PC-3 (cell line): ENCODE data around the gene DERA.

Experiments
- CTCF ChIP-seq: fragments of 300-600 bp; sonication (generic); conservative IDR thresholded peaks from 2 replicates; pipeline ENCODE4 v1.5.1; 2017; ENCODE audit warnings: antibody characterized with exemption, low read depth, mild to moderate bottlenecking, low read length
- EZH2 ChIP-seq: fragments of 300-600 bp; sonication (generic); IDR thresholded peaks from one replicate; pipeline ENCODE4 v1.6.1; 2017; ENCODE audit warnings: antibody characterized with exemption, mild to moderate bottlenecking, low read length; ENCODE audit not compliant: unreplicated experiment
- EZH2phosphoT487 ChIP-seq: fragments of 300-600 bp; sonication (generic); IDR thresholded peaks from 2 replicates; pipeline ENCODE4 v1.6.1; 2018; ENCODE audit warnings: mild to moderate bottlenecking, antibody characterized with exemption, low read length, borderline replicate concordance

GRCh38 chr12:16076970-16077522, 165.9 kb downstream of the DERA start:
- TF ChIP-seq CTCF (no peak), EZH2phosphoT487 (no peak), EZH2 (no peak)
